ENCODE measurements around the gene ARL15.

The ARL15 gene

DNA sequence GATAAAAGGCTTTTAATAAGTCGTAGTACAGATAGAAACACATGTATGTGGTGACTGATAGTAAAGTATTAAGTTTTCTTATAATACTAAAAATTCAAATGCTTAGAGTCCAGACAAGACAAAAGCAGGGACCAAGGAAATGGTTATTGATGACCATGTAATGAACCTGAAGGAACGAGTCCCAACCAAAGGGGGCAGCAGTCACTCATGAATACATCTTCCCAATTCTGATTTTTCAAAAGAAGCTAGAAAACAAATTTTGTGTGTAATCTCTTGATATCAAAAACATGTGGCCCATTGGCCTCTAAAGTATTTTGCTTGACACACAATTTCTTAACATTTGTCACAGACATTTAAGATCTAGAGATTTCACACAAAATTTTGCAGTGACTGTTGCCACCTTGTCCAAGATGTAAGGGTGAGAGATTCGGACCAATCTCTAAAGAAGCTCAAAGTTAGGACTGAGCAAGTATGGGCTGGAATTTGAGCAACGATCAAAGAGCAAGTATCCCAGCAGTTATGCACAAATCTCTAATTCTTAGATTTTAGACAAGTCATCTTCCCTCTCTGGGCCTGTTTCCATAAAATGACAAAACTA lies 66.8 kb downstream of the ARL15 start:
- DNase-seq (ENCODE audit: low read depth in 1 of 2, low spot score in 1 of 2) = peak in 1 of 2 experiments; percentile 24
- no peaks in the 10 kb centered on the region for H3K27me3 ChIP-seq (ENCODE audit: insufficient read depth, poor library complexity, severe bottlenecking)
- H3K4me3 ChIP-seq (replicated peaks; ENCODE audit: insufficient read depth, low read length) = no peak overlapping the region
- no peak for TF ChIP-seq GABPA (IDR thresholded peaks at IDR 0.05; ENCODE audit: low read depth)
- TF ChIP-seq, protein P1, sequence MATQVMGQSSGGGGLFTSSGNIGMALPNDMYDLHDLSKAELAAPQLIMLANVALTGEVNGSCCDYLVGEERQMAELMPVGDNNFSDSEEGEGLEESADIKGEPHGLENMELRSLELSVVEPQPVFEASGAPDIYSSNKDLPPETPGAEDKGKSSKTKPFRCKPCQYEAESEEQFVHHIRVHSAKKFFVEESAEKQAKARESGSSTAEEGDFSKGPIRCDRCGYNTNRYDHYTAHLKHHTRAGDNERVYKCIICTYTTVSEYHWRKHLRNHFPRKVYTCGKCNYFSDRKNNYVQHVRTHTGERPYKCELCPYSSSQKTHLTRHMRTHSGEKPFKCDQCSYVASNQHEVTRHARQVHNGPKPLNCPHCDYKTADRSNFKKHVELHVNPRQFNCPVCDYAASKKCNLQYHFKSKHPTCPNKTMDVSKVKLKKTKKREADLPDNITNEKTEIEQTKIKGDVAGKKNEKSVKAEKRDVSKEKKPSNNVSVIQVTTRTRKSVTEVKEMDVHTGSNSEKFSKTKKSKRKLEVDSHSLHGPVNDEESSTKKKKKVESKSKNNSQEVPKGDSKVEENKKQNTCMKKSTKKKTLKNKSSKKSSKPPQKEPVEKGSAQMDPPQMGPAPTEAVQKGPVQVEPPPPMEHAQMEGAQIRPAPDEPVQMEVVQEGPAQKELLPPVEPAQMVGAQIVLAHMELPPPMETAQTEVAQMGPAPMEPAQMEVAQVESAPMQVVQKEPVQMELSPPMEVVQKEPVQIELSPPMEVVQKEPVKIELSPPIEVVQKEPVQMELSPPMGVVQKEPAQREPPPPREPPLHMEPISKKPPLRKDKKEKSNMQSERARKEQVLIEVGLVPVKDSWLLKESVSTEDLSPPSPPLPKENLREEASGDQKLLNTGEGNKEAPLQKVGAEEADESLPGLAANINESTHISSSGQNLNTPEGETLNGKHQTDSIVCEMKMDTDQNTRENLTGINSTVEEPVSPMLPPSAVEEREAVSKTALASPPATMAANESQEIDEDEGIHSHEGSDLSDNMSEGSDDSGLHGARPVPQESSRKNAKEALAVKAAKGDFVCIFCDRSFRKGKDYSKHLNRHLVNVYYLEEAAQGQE (IDR thresholded peaks at IDR 0.05; ENCODE audit: insufficient replicate concordance, low read depth) = no peak
- TF ChIP-seq, protein P2, sequence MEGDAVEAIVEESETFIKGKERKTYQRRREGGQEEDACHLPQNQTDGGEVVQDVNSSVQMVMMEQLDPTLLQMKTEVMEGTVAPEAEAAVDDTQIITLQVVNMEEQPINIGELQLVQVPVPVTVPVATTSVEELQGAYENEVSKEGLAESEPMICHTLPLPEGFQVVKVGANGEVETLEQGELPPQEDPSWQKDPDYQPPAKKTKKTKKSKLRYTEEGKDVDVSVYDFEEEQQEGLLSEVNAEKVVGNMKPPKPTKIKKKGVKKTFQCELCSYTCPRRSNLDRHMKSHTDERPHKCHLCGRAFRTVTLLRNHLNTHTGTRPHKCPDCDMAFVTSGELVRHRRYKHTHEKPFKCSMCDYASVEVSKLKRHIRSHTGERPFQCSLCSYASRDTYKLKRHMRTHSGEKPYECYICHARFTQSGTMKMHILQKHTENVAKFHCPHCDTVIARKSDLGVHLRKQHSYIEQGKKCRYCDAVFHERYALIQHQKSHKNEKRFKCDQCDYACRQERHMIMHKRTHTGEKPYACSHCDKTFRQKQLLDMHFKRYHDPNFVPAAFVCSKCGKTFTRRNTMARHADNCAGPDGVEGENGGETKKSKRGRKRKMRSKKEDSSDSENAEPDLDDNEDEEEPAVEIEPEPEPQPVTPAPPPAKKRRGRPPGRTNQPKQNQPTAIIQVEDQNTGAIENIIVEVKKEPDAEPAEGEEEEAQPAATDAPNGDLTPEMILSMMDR (IDR thresholded peaks at IDR 0.05; ENCODE audit: insufficient read depth, low read length) = peak; percentile 40
- H3K27ac ChIP-seq (replicated peaks) = no peak overlapping the region

- H3K27ac ChIP-seq (replicated peaks) = no peak overlapping the region
- DNase-seq (ENCODE audit: low read depth in 1 of 2, low spot score in 1 of 2) = no peak
- no peaks in the 10 kb centered on the region for H3K27me3 ChIP-seq (ENCODE audit: insufficient read depth, poor library complexity, severe bottlenecking)
- TF ChIP-seq, protein P1 (IDR thresholded peaks at IDR 0.05; ENCODE audit: insufficient replicate concordance, low read depth) = no peak
- TF ChIP-seq GABPA (IDR thresholded peaks at IDR 0.05; ENCODE audit: low read depth) (no peak), SPI1 (IDR thresholded peaks at IDR 0.05; ENCODE audit: borderline replicate concordance, low read depth) (no peak), POLR2AphosphoS5 (IDR thresholded peaks at IDR 0.05; ENCODE audit: low read depth) (no peak)
- TF ChIP-seq, protein P2 (IDR thresholded peaks at IDR 0.05; ENCODE audit: insufficient read depth, low read length) = no peak
- H3K4me3 ChIP-seq (replicated peaks; ENCODE audit: insufficient read depth, low read length) = no peak overlapping the region
Measured at GRCh38 chr5:54242297-54242696, 68.1 kb downstream of the ARL15 start.

- Histone ChIP-seq H3K27me3 (ENCODE audit: insufficient read depth, poor library complexity, severe bottlenecking) (no peaks in the 10 kb centered on the region), H3K4me3 (replicated peaks; ENCODE audit: insufficient read depth, low read length) (no peak overlapping the region), H3K27ac (replicated peaks) (no peak overlapping the region)
- no peak for TF ChIP-seq SPI1 (IDR thresholded peaks at IDR 0.05; ENCODE audit: borderline replicate concordance, low read depth)
- TF ChIP-seq, protein P1 (IDR thresholded peaks at IDR 0.05; ENCODE audit: insufficient replicate concordance, low read depth) = no peak
- no peak for TF ChIP-seq POLR2AphosphoS5 (IDR thresholded peaks at IDR 0.05; ENCODE audit: low read depth)
- TF ChIP-seq, protein P2 (IDR thresholded peaks at IDR 0.05; ENCODE audit: insufficient read depth, low read length) = peak; percentile 11
- no peak for TF ChIP-seq GABPA (IDR thresholded peaks at IDR 0.05; ENCODE audit: low read depth)
- no peak for DNase-seq (ENCODE audit: low read depth in 1 of 2, low spot score in 1 of 2)
Measured at GRCh38 chr5:54234304-54234933, 76.0 kb downstream of the ARL15 start.
